SW 1271 (cell line): ENCODE data around the gene ERI2.
"Not testable (repeated sequence)": the region's sequence is repeated elsewhere in the genome, so short reads cannot be mapped to it uniquely, and the experiment has no call there.

Experiments
- DNase-seq, 2 experiments: peaks; one replicate each; lab custom pipeline; 2025; lab: John Stamatoyannopoulos, UW

The ERI2 gene

DNA sequence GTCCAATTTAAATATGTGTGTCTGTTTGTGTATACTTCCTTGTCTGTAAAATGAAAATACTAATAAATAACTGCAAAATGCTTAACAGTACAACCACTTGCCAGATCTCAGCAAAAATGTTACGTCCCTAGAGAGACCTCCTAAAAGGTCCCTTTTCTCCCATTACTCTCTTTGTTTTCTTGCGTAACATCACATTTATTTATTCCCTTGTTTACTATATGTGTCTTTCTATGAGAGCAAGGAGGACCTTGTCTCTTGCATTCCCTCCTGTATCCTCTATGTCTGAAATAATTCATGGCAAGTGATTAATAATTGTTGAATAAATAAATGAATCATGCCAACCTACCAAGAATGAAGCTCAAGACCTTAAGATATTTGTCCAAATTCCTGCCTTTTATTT lies 40.5 kb downstream of the ERI2 start:
- no peak for DNase-seq

DNA sequence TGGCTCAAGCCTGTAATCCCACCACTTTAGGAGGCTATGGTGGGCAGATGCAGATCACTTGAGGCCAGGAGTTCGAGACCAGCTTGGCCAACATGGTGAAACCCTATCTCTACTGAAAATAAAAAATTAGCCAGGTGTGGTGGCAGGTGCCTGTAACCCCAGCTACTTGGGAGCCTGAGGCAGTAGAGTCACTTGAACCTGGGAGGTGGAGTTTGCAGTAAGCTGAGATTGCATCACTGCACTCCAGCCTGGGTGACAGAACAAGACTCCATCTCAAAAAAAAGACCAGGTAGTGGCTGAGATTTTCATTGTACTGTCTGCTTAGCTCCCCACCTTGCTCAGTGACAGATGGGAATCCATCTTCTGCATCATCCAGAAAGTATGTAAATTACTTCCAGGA lies 41.8 kb downstream of the ERI2 start:
- not testable (repeated sequence) for DNase-seq

DNA sequence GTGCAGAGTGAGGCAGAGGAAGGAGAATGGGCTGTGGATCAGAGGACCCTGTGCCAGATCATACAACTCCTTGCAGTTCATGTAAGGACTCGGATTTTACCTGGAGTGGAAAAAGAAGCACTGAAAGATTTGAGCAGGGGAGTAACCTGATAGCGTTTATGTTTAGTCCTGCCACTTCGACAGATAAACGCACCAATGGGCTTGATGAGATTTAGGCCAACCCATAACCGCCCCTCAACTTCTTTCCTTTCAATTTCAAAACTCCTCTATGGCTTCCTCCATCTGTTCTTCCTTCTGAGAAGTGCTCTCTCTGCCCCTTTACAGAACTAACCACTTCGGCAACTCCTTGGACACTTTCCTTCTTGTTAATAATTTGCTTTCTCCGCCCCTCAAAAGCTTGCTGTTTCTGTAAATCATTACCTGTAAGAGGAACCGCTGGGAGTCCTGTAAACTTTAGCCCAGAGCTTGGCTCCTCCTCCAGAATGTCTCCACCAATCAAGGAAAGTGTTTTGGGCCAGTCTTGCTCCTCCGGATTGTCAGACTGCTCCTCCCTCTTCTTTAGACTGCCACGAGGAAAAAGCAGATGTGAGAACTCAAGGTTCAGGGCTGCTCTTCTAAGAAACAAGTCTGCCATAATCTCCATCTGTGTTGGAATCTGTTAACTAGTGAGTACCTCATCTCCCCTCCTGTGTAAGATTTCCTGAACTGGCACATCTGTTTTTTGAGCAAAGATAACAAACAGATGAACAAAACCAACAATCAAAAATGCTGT lies 42.6 kb downstream of the ERI2 start, which contains the start of gene ACSM3:
TSS of gene ACSM3 (plus strand) at position 554 of the 772 bp plus-strand sequence. CDS start 6,021 bp downstream, outside the sequence.
- DNase-seq, result no peak

DNA sequence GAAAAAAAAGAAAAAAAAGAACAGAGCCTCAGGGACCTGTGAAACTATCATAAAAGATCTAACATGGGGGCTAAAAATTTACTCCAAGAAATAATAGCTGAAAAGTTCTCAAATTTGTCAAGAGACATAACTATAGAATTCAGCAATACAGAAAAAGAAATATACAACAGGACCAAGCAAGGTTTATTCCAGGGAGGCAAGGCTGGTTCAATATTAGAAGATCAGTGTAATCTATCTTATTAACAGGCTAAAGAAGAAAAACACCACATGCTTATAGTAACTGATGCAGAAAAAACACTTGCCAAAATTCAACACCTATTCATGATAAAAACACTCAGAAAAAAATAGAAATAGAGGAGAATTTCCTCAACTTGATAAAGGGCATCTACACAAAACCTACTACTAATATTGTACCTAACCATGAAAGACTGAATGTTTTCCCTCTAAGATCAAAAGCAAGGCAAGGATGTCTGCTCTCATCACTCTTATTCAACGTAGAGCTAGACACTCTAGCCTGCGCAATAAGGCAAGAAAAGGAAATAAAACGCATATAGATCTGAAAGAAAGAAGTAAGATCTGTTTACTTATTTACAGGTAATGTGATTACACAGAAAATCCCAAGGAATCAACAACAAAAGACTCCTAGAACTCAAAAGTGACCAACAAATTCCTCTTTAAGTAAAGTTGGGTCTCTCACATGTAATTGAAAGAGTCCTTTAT lies 43.7 kb downstream of the ERI2 start:
- no peak for DNase-seq

DNA sequence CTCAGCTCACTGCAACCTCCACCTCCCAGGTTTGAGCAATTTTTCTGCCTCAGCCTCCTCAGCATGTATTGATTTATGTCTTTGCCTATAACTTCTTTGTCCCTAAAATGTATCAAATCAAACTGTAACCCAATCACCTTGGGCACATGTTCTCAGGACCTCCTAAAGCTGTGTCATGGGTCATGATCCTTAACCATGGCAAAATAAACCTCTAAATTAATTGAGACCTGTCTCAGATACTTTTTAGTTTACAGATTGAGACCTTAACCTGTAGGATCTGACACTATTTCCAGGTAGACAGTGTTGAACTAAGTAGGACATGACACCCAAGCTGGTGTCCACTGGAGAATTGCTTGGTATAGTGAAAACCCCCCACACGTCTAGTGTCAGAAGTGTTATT lies 45.1 kb downstream of the ERI2 start:
- no peak for DNase-seq

DNA sequence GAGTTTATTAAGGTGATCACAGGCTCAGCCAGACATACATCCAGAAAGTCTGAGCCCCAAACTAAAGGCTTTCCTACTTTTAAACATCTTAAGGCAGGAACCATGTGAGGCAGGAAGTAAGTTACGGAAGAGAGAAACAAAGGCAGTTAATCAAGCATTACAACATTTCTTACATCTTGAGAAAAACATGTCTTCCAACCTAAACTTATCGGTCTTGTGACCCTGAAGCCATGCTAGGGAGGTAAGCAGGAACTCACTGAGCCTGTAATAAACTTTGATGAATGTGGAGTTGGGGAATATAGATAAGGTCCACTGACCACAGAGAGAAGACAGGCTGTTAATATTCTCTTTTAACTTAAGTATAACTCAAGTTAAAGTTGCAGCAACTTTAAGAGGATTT lies 45.9 kb downstream of the ERI2 start:
- DNase-seq, result no peak

DNA sequence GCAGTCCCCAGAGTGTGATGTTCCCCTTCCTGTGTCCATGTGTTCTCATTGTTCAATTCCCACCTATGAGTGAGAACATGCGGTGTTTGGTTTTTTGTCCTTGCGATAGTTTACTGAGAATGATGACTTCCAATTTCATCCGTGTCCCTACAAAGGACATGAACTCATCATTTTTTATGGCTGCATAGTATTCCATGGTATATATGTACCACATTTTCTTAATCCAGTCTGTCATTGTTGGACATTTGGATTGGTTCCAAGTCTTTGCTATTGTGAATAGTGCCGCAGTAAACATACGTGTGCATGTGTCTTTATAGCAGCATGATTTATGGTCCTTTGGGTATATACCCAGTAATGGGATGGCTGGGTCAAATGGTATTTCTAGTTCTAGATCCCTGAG lies 50.5 kb downstream of the ERI2 start:
- not testable (repeated sequence) for DNase-seq

DNA sequence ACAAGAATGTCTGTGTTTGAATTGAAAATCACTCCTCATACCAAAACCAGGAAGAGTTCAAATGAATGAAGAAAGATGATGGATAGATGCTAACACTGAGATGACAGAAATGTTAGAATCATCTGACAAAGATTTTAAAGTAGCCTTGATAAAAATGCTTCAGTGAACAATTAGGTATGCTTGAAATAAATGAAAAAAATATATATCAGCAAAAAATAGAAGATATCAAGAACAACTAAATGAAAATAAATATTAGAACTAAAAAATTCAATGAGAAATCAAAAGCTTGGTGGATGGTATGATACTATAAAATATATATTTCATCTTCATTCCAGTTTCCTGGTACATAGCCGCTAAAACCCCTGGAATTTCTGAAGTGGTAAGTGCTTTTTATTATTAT lies 51.0 kb downstream of the ERI2 start:
- DNase-seq, result no peak

DNA sequence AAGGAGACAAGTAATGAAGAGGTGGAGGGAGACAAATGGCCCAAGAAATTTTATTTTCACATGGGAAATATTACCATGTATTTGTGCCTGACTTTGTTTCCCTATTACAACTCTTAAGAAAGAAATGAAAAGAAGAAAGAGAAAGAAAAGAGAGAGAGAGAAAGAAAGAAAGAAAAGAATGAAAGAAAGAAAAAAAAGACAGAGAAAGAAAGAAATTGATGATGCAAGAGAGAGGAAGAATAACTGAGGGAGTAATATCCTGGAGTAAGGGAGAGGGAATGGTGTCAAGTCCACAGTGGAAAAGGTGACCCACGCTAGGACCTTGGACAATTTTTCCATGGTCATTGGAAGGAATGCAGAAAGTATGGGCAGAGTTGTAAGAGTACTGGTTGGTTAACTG lies 52.5 kb downstream of the ERI2 start:
- no peak for DNase-seq

DNA sequence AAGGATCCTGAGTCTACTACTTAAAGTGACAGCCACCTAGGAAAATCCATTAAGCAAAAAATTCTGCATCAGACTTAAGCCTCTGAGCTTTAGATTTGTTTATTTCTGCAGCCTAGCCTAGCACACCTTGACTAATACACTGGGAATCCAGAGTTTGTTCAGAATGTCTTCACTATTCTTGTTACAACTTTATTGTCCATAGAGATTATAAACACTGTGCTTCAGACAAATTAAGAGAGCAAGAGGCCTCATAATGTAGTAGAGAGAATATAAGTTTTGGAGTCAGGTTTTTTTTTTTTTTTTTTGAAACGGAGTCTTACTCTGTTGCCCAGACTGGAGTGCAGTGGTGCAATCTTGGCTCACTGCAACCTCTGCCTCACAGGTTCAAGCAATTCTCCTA lies 55.7 kb downstream of the ERI2 start:
- DNase-seq, result no peak

DNA sequence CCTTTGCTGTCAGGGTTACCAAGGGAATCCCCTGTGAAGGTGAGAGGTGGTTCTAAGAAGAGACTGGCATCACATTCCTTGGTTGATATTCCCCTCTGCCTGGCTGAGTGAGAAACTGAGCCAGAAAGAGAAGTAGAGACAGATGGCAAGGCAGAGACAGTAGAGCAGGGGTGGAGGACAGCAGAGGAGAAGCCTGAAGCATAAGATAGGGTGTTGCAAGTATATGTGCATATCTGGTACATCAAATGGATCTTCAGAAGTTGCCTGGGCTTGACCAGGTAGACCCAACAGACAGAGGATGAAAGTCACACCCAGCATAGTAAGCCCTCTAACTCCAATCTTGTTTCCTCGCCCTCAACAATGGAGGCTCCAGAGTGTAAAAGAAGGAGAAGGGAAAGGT lies 56.8 kb downstream of the ERI2 start:
- DNase-seq, result no peak

DNA sequence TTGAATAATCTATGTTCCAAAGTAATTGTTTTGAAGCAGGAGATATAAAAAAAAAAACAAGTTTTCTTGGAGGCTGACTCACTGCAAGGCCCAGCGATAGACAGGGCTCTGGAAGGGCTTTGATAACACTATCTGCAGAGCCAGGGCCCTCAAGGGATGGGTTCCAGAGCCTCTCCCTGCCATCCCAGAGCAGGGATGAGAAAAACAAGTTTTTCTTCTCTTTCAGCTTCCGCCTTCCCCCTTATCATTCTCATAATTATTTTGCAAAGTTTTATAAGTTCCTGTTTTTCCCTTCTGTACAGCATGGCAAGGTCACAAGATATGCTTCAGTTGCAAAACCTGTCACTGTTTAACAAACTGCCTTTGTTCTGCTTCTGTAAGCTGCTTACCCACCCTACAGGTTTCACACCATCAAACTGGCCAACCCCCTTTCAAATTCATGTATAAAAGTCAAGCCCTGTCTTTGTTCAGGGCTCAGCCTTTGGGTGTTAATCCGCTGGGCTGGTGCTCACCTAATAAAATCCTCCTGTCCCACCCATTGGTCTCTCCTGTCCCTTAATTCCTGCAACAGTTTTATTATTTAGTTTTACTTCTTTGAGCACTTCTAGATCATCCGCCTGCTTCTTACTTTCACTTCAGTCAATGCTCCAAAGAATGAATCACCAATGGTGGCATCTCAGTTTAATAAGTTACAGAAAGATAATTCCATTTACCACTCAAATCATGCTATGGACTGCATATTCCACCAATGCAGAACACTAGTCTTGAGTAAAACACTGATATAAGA lies 59.0 kb downstream of the ERI2 start:
- no peak for DNase-seq

DNA sequence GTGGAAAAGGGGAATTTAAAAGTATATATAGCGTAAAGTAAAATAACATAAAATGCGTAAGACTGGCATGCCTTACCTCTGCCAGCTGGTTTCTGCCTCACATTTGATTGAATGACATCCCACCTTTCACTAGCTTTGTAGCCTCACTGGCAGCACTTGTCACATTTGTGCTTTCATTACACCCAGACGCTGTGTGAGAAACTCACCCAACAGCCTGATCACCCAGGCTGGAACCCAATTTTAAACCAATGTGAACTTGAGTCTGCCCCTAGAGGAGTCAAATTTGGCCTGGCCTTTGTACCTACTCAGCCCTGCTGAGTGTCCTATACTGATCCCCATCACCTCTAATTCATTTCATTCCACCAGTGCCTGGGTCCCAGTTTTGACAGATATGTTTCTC lies 59.8 kb downstream of the ERI2 start:
- no peak for DNase-seq
